22Rv1 (cell line): ENCODE results near the gene CFAP90.
A peak's percentile ranks its signal among the peaks of the same experiment; 100 is the strongest.

Experiments
- H3K27ac ChIP-seq: fragments of 450-650 bp; 2 replicates; pipeline ENCODE4 v1.5.1; 2017
- ZFX ChIP-seq: fragments of 450-650 bp; IDR thresholded peaks from 2 replicates; pipeline ENCODE4 v1.6.1; 2017; ENCODE audit warnings: antibody characterized with exemption, borderline replicate concordance
- TF ChIP-seq, protein P1 (sequence below): fragments of 450-650 bp; IDR thresholded peaks from 2 replicates; pipeline ENCODE4 v1.5.1; 2017; ENCODE audit warnings: mild to moderate bottlenecking

Gene CFAP90

DNA sequence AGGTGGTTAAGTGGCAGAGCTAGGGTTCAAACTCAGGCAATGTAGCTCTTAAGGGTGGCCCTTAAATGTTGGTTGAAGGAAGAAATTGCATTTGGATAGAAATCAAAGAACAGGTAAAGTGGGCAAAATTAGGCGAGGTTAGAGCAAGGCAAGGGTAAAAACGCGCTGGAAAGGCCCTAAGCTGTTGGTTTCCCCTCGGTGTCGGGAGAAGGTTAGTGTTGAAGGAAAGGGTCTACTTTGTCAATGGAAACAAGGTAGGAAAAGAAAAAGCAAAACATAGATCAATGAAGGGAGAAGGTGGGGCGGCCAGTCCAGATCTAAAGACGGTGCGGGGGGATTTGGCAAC, 17.5 kb upstream of the CFAP90 start:
- TF ChIP-seq, protein P1, sequence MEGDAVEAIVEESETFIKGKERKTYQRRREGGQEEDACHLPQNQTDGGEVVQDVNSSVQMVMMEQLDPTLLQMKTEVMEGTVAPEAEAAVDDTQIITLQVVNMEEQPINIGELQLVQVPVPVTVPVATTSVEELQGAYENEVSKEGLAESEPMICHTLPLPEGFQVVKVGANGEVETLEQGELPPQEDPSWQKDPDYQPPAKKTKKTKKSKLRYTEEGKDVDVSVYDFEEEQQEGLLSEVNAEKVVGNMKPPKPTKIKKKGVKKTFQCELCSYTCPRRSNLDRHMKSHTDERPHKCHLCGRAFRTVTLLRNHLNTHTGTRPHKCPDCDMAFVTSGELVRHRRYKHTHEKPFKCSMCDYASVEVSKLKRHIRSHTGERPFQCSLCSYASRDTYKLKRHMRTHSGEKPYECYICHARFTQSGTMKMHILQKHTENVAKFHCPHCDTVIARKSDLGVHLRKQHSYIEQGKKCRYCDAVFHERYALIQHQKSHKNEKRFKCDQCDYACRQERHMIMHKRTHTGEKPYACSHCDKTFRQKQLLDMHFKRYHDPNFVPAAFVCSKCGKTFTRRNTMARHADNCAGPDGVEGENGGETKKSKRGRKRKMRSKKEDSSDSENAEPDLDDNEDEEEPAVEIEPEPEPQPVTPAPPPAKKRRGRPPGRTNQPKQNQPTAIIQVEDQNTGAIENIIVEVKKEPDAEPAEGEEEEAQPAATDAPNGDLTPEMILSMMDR: no peak
- no peak for TF ChIP-seq ZFX
- H3K27ac ChIP-seq: peak overlapping the region; percentile 53

GRCh38 chr5:7867260-7867659, 16.3 kb upstream of the CFAP90 start:
- TF ChIP-seq ZFX: no peak
- TF ChIP-seq, protein P1: no peak
- H3K27ac ChIP-seq: no peak overlapping the region

GRCh38 chr5:7866196-7866595, 15.3 kb upstream of the CFAP90 start:
- TF ChIP-seq ZFX: no peak
- TF ChIP-seq, protein P1: no peak
- no peak overlapping the region for H3K27ac ChIP-seq

- TF ChIP-seq, protein P1: no peak
- TF ChIP-seq ZFX: no peak
Observed at GRCh38 chr5:7857926-7858632, 7.1 kb upstream of the CFAP90 start.

GRCh38 chr5:7857361-7857760, 6.4 kb upstream of the CFAP90 start:
- TF ChIP-seq, protein P1: no peak
- no peak overlapping the region for H3K27ac ChIP-seq

More at GRCh38 chr5:7857926-7858632, 7.1 kb upstream of the CFAP90 start:
- no peak overlapping the region for H3K27ac ChIP-seq

DNA sequence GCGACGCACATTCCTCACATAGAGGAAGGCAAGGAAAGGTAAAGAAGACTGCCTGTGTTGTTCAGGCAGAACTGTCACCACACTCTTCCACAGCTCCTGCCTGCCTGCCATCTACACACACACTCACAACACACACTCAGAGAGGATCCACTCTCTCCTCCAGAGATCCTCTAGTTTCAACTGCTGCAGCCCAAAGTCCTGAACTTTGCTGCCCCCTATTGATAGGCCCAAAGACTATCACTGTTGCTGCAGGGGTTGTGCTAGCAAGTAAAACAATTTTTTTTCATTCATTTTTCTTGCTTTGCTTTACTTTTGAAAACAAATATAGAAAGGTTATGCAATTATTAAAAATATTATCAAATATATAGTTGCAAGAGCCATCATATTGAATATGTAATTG, 5.9 kb upstream of the CFAP90 start:
- H3K27ac ChIP-seq: no peak overlapping the region
- TF ChIP-seq, protein P1: peak; percentile 80
- TF ChIP-seq ZFX: no peak

- no peak for TF ChIP-seq ZFX
- TF ChIP-seq, protein P1: no peak
- H3K27ac ChIP-seq: no peak overlapping the region
Observed at GRCh38 chr5:7855611-7856010, 4.7 kb upstream of the CFAP90 start.
